Measurements from ENCODE around the gene RASL10B.
"Not testable (repeated sequence)": the region's sequence is repeated elsewhere in the genome, so short reads cannot be mapped to it uniquely, and the experiment has no call there.

Gene RASL10B

GRCh38 chr17:35749560-35750412 is 18.3 kb downstream of the RASL10B start:
- no peaks in the 10 kb centered on the region for H3K36me3 ChIP-seq (ENCODE audit: insufficient read depth)
- no peak overlapping the region for H3K27ac ChIP-seq
- H3K27me3 ChIP-seq (ENCODE audit: insufficient read depth, low read depth) = peaks cover 11% of the 10 kb centered on the region; the same call in 1 of the 2 replicates
- H3K9ac ChIP-seq = no peak overlapping the region
- no peaks in the 10 kb centered on the region for H3K79me2 ChIP-seq (ENCODE audit: insufficient read depth, low read depth)
- no peak for TF ChIP-seq CTCF (conservative IDR thresholded peaks at IDR 0.05; ENCODE audit: low read depth, low read length)
- H3K4me1 ChIP-seq (ENCODE audit: low read depth, poor library complexity, severe bottlenecking) = no peaks in the 10 kb centered on the region
- no peak overlapping the region for H3K4me2 ChIP-seq
- H2AFZ ChIP-seq (ENCODE audit: low read depth) = no peak overlapping the region
- no peaks in the 10 kb centered on the region for H4K20me1 ChIP-seq (ENCODE audit: insufficient read depth)
- H3K4me3 ChIP-seq (IDR thresholded peaks at IDR 0.05; ENCODE audit: insufficient read depth, low read depth, low read length) = no peak overlapping the region

- peaks cover 5% of the 10 kb centered on the region; the same call in 1 of the 2 replicates for H3K27me3 ChIP-seq (ENCODE audit: insufficient read depth, low read depth)
- no peaks in the 10 kb centered on the region for H4K20me1 ChIP-seq (ENCODE audit: insufficient read depth)
- no peaks in the 10 kb centered on the region for H3K79me2 ChIP-seq (ENCODE audit: insufficient read depth, low read depth)
- H3K4me3 ChIP-seq (IDR thresholded peaks at IDR 0.05; ENCODE audit: insufficient read depth, low read depth, low read length) = no peak overlapping the region
- no peak overlapping the region for H3K4me2 ChIP-seq
- no peaks in the 10 kb centered on the region for H3K4me1 ChIP-seq (ENCODE audit: low read depth, poor library complexity, severe bottlenecking)
- no peak for TF ChIP-seq CTCF (conservative IDR thresholded peaks at IDR 0.05; ENCODE audit: low read depth, low read length)
- no peaks in the 10 kb centered on the region for H3K36me3 ChIP-seq (ENCODE audit: insufficient read depth)
- H2AFZ ChIP-seq (ENCODE audit: low read depth) = no peak overlapping the region
- H3K27ac ChIP-seq = no peak overlapping the region
- no peak overlapping the region for H3K9ac ChIP-seq
Measured at GRCh38 chr17:35750526-35751395, 19.3 kb downstream of the RASL10B start.

- not testable (repeated sequence) for H3K4me1 ChIP-seq (ENCODE audit: low read depth, poor library complexity, severe bottlenecking); H3K4me3 ChIP-seq (IDR thresholded peaks at IDR 0.05; ENCODE audit: insufficient read depth, low read depth, low read length); H3K4me2 ChIP-seq; H3K9ac ChIP-seq; H2AFZ ChIP-seq (ENCODE audit: low read depth); H3K27me3 ChIP-seq (ENCODE audit: insufficient read depth, low read depth); H3K36me3 ChIP-seq (ENCODE audit: insufficient read depth); H3K79me2 ChIP-seq (ENCODE audit: insufficient read depth, low read depth); H4K20me1 ChIP-seq (ENCODE audit: insufficient read depth); H3K27ac ChIP-seq
Measured at GRCh38 chr17:35751541-35751940, 20.1 kb downstream of the RASL10B start.

- Histone ChIP-seq H3K27ac (no peak overlapping the region), H3K4me1 (ENCODE audit: low read depth, poor library complexity, severe bottlenecking) (no peaks in the 10 kb centered on the region), H3K4me3 (IDR thresholded peaks at IDR 0.05; ENCODE audit: insufficient read depth, low read depth, low read length) (no peak overlapping the region), H3K9ac (no peak overlapping the region), H3K36me3 (ENCODE audit: insufficient read depth) (no peaks in the 10 kb centered on the region), H3K27me3 (ENCODE audit: insufficient read depth, low read depth) (no peaks in the 10 kb centered on the region; the same call in 1 of the 2 replicates), H2AFZ (ENCODE audit: low read depth) (no peak overlapping the region), H3K79me2 (ENCODE audit: insufficient read depth, low read depth) (no peaks in the 10 kb centered on the region), H3K4me2 (no peak overlapping the region), H4K20me1 (ENCODE audit: insufficient read depth) (no peaks in the 10 kb centered on the region)
- TF ChIP-seq CTCF (conservative IDR thresholded peaks at IDR 0.05; ENCODE audit: low read depth, low read length) = no peak
Measured at GRCh38 chr17:35752471-35752870, 21.0 kb downstream of the RASL10B start.
